ENCODE results near the gene EHBP1.
A peak's percentile ranks its signal among the peaks of the same experiment; 100 is the strongest.

Gene EHBP1

GRCh38 chr2:62884514-62884913, 179.0 kb downstream of the EHBP1 start:
- DNase-seq (ENCODE audit: low spot score) = no peak

GRCh38 chr2:62894966-62895631, 189.6 kb downstream of the EHBP1 start:
- no peak for DNase-seq (ENCODE audit: low spot score)

- no peak for DNase-seq (ENCODE audit: low spot score)
Observed at GRCh38 chr2:62895632-62896009, 190.1 kb downstream of the EHBP1 start.

- DNase-seq (ENCODE audit: low spot score) = no peak
Observed at GRCh38 chr2:62897187-62897827, 191.8 kb downstream of the EHBP1 start.

GRCh38 chr2:62904344-62904743, 198.8 kb downstream of the EHBP1 start:
- DNase-seq (ENCODE audit: low spot score) = no peak

GRCh38 chr2:62908145-62908544, 202.6 kb downstream of the EHBP1 start:
- DNase-seq (ENCODE audit: low spot score) = no peak

GRCh38 chr2:62913311-62913710, 207.8 kb downstream of the EHBP1 start:
- no peak for DNase-seq (ENCODE audit: low spot score)

- DNase-seq (ENCODE audit: low spot score) = no peak
Observed at GRCh38 chr2:62919041-62919440, 213.5 kb downstream of the EHBP1 start.

- DNase-seq (ENCODE audit: low spot score) = no peak
Observed at GRCh38 chr2:62920070-62920469, 214.6 kb downstream of the EHBP1 start.

- DNase-seq (ENCODE audit: low spot score) = no peak
Observed at GRCh38 chr2:62923242-62923641, 217.7 kb downstream of the EHBP1 start.

GRCh38 chr2:62923881-62924280, 218.4 kb downstream of the EHBP1 start:
- no peak for DNase-seq (ENCODE audit: low spot score)

GRCh38 chr2:62928015-62928414, 222.5 kb downstream of the EHBP1 start:
- no peak for DNase-seq (ENCODE audit: low spot score)

- no peak for DNase-seq (ENCODE audit: low spot score)
Observed at GRCh38 chr2:62931536-62931935, 226.0 kb downstream of the EHBP1 start.

GRCh38 chr2:62933398-62933917, 227.9 kb downstream of the EHBP1 start:
- DNase-seq (ENCODE audit: low spot score) = no peak

- no peak for DNase-seq (ENCODE audit: low spot score)
Observed at GRCh38 chr2:62934517-62934916, 229.0 kb downstream of the EHBP1 start.

- DNase-seq (ENCODE audit: low spot score) = no peak
Observed at GRCh38 chr2:62938126-62938525, 232.6 kb downstream of the EHBP1 start.

GRCh38 chr2:62939735-62940491, 234.4 kb downstream of the EHBP1 start:
- no peak for DNase-seq (ENCODE audit: low spot score)

GRCh38 chr2:62940697-62941096, 235.2 kb downstream of the EHBP1 start:
- DNase-seq (ENCODE audit: low spot score) = no peak

GRCh38 chr2:62941413-62941812, 235.9 kb downstream of the EHBP1 start:
- no peak for DNase-seq (ENCODE audit: low spot score)

GRCh38 chr2:62944362-62944761, 238.8 kb downstream of the EHBP1 start:
- no peak for DNase-seq (ENCODE audit: low spot score)

- no peak for DNase-seq (ENCODE audit: low spot score)
Observed at GRCh38 chr2:62947403-62947802, 241.9 kb downstream of the EHBP1 start.

- DNase-seq (ENCODE audit: low spot score) = peak; percentile 89
Observed at GRCh38 chr2:62956651-62957050, 251.1 kb downstream of the EHBP1 start.

GRCh38 chr2:62958206-62958605, 252.7 kb downstream of the EHBP1 start:
- DNase-seq (ENCODE audit: low spot score) = no peak

Measured in cerebellar cortex (tissue), 1 donor.